ENCODE measurements around the gene CDK14. TPM values are rescaled to one million over a fixed set of nuclear protein-coding genes. Genes with fewer than 3 reads are reported as not detected.

Gene CDK14
- total and polyA plus RNA-seq, 4 donors, result 60.9 to 126 (median 82.9) TPM

- WGBS (ENCODE audit: insufficient coverage), result no CpG with 5 or more reads among the region's 2 CpGs
- H3K4me1 ChIP-seq (ENCODE audit: control insufficient read depth, insufficient read depth, low read length), result peaks cover 4% of the 10 kb centered on the region
- no peak overlapping the region for H3K27ac ChIP-seq (ENCODE audit: low read depth, low read length)
- H3K36me3 ChIP-seq (ENCODE audit: control insufficient read depth, insufficient read depth, low read length), result no peaks in the 10 kb centered on the region
- peak in 2 of 6 donors; percentile 63 to 66 for DNase-seq (ENCODE audit: low read depth in 4 of 6, low spot score in 6 of 6)
- no peaks in the 10 kb centered on the region for H3K27me3 ChIP-seq (ENCODE audit: control insufficient read depth, insufficient read depth, low read length)
- no peaks in the 10 kb centered on the region for H3K9me3 ChIP-seq (ENCODE audit: control insufficient read depth, insufficient read depth, low read length)
- H3K4me3 ChIP-seq (ENCODE audit: low read depth, low read length), result no peak overlapping the region
These were observed 632.9 kb downstream of the CDK14 start for GRCh38 chr7:91228927-91229558.

- Histone ChIP-seq H3K27ac (ENCODE audit: low read depth, low read length) (no peak overlapping the region), H3K36me3 (ENCODE audit: control insufficient read depth, insufficient read depth, low read length) (no peaks in the 10 kb centered on the region), H3K27me3 (ENCODE audit: control insufficient read depth, insufficient read depth, low read length) (no peaks in the 10 kb centered on the region), H3K9me3 (ENCODE audit: control insufficient read depth, insufficient read depth, low read length) (no peaks in the 10 kb centered on the region), H3K4me3 (ENCODE audit: low read depth, low read length) (no peak overlapping the region), H3K4me1 (ENCODE audit: control insufficient read depth, insufficient read depth, low read length) (peaks cover 4% of the 10 kb centered on the region)
- no peak for DNase-seq (ENCODE audit: low read depth in 4 of 6, low spot score in 6 of 6)
- no CpG with 5 or more reads among the region's 2 CpGs for WGBS (ENCODE audit: insufficient coverage)
These were observed 634.0 kb downstream of the CDK14 start for GRCh38 chr7:91230100-91230499.

- 94% methylated on average over 2 of the region's 3 CpGs for WGBS (ENCODE audit: insufficient coverage)
- peak in 1 of 6 donors; percentile 10 for DNase-seq (ENCODE audit: low read depth in 4 of 6, low spot score in 6 of 6)
- H3K4me3 ChIP-seq (ENCODE audit: low read depth, low read length), result no peak overlapping the region
These were observed 634.4 kb downstream of the CDK14 start for GRCh38 chr7:91230503-91230902.

GRCh38 chr7:91233212-91233611 is 637.1 kb downstream of the CDK14 start:
- peak in 3 of 6 donors; percentile 33 to 85 (median 84) for DNase-seq (ENCODE audit: low read depth in 4 of 6, low spot score in 6 of 6)
- H3K27ac ChIP-seq (ENCODE audit: low read depth, low read length), result no peak overlapping the region
- 23% methylated on average over 5 of the region's 8 CpGs for WGBS (ENCODE audit: insufficient coverage)

More at GRCh38 chr7:91230503-91230902, 634.4 kb downstream of the CDK14 start:
- Histone ChIP-seq H3K36me3 (ENCODE audit: control insufficient read depth, insufficient read depth, low read length) (no peaks in the 10 kb centered on the region), H3K27me3 (ENCODE audit: control insufficient read depth, insufficient read depth, low read length) (no peaks in the 10 kb centered on the region), H3K4me1 (ENCODE audit: control insufficient read depth, insufficient read depth, low read length) (peaks cover 4% of the 10 kb centered on the region), H3K9me3 (ENCODE audit: control insufficient read depth, insufficient read depth, low read length) (no peaks in the 10 kb centered on the region), H3K27ac (ENCODE audit: low read depth, low read length) (no peak overlapping the region)

GRCh38 chr7:91235211-91235832 is 639.2 kb downstream of the CDK14 start:
- Histone ChIP-seq H3K27me3 (ENCODE audit: control insufficient read depth, insufficient read depth, low read length) (no peaks in the 10 kb centered on the region), H3K36me3 (ENCODE audit: control insufficient read depth, insufficient read depth, low read length) (no peaks in the 10 kb centered on the region), H3K4me3 (ENCODE audit: low read depth, low read length) (no peak overlapping the region), H3K4me1 (ENCODE audit: control insufficient read depth, insufficient read depth, low read length) (peaks cover 4% of the 10 kb centered on the region), H3K27ac (ENCODE audit: low read depth, low read length) (no peak overlapping the region), H3K9me3 (ENCODE audit: control insufficient read depth, insufficient read depth, low read length) (no peaks in the 10 kb centered on the region)
- no peak for DNase-seq (ENCODE audit: low read depth in 4 of 6, low spot score in 6 of 6)
- no CpG with 5 or more reads among the region's 6 CpGs for WGBS (ENCODE audit: insufficient coverage)

More at GRCh38 chr7:91233212-91233611, 637.1 kb downstream of the CDK14 start:
- no peaks in the 10 kb centered on the region for H3K9me3 ChIP-seq (ENCODE audit: control insufficient read depth, insufficient read depth, low read length)
- no peaks in the 10 kb centered on the region for H3K36me3 ChIP-seq (ENCODE audit: control insufficient read depth, insufficient read depth, low read length)
- H3K4me3 ChIP-seq (ENCODE audit: low read depth, low read length), result no peak overlapping the region
- peaks cover 4% of the 10 kb centered on the region for H3K4me1 ChIP-seq (ENCODE audit: control insufficient read depth, insufficient read depth, low read length)
- H3K27me3 ChIP-seq (ENCODE audit: control insufficient read depth, insufficient read depth, low read length), result no peaks in the 10 kb centered on the region

GRCh38 chr7:91239171-91239604 is 643.1 kb downstream of the CDK14 start:
- Histone ChIP-seq H3K4me3 (ENCODE audit: low read depth, low read length) (no peak overlapping the region), H3K9me3 (ENCODE audit: control insufficient read depth, insufficient read depth, low read length) (no peaks in the 10 kb centered on the region), H3K36me3 (ENCODE audit: control insufficient read depth, insufficient read depth, low read length) (no peaks in the 10 kb centered on the region), H3K27me3 (ENCODE audit: control insufficient read depth, insufficient read depth, low read length) (no peaks in the 10 kb centered on the region), H3K27ac (ENCODE audit: low read depth, low read length) (no peak overlapping the region), H3K4me1 (ENCODE audit: control insufficient read depth, insufficient read depth, low read length) (no peaks in the 10 kb centered on the region)
- no CpG with 5 or more reads among the region's 2 CpGs for WGBS (ENCODE audit: insufficient coverage)
- no peak for DNase-seq (ENCODE audit: low read depth in 4 of 6, low spot score in 6 of 6)

GRCh38 chr7:91239772-91240171 is 643.7 kb downstream of the CDK14 start:
- no peak for DNase-seq (ENCODE audit: low read depth in 4 of 6, low spot score in 6 of 6)
- no peaks in the 10 kb centered on the region for H3K4me1 ChIP-seq (ENCODE audit: control insufficient read depth, insufficient read depth, low read length)
- no peaks in the 10 kb centered on the region for H3K36me3 ChIP-seq (ENCODE audit: control insufficient read depth, insufficient read depth, low read length)
- no peaks in the 10 kb centered on the region for H3K9me3 ChIP-seq (ENCODE audit: control insufficient read depth, insufficient read depth, low read length)
- H3K27ac ChIP-seq (ENCODE audit: low read depth, low read length), result no peak overlapping the region
- H3K27me3 ChIP-seq (ENCODE audit: control insufficient read depth, insufficient read depth, low read length), result no peaks in the 10 kb centered on the region
- no peak overlapping the region for H3K4me3 ChIP-seq (ENCODE audit: low read depth, low read length)
- no CpG with 5 or more reads among the region's 1 CpG for WGBS (ENCODE audit: insufficient coverage)

GRCh38 chr7:91240376-91240941 is 644.3 kb downstream of the CDK14 start:
- WGBS (ENCODE audit: insufficient coverage), result no CpG with 5 or more reads among the region's 2 CpGs
- no peak for DNase-seq (ENCODE audit: low read depth in 4 of 6, low spot score in 6 of 6)
- Histone ChIP-seq H3K27me3 (ENCODE audit: control insufficient read depth, insufficient read depth, low read length) (no peaks in the 10 kb centered on the region), H3K36me3 (ENCODE audit: control insufficient read depth, insufficient read depth, low read length) (no peaks in the 10 kb centered on the region), H3K4me3 (ENCODE audit: low read depth, low read length) (no peak overlapping the region), H3K27ac (ENCODE audit: low read depth, low read length) (no peak overlapping the region), H3K9me3 (ENCODE audit: control insufficient read depth, insufficient read depth, low read length) (no peaks in the 10 kb centered on the region), H3K4me1 (ENCODE audit: control insufficient read depth, insufficient read depth, low read length) (no peaks in the 10 kb centered on the region)

GRCh38 chr7:91242097-91242844 is 646.1 kb downstream of the CDK14 start:
- H3K4me3 ChIP-seq (ENCODE audit: low read depth, low read length), result no peak overlapping the region
- no peaks in the 10 kb centered on the region for H3K4me1 ChIP-seq (ENCODE audit: control insufficient read depth, insufficient read depth, low read length)
- H3K9me3 ChIP-seq (ENCODE audit: control insufficient read depth, insufficient read depth, low read length), result no peaks in the 10 kb centered on the region
- no peak overlapping the region for H3K27ac ChIP-seq (ENCODE audit: low read depth, low read length)
- WGBS (ENCODE audit: insufficient coverage), result 63% methylated on average over 6 of the region's 8 CpGs
- no peaks in the 10 kb centered on the region for H3K36me3 ChIP-seq (ENCODE audit: control insufficient read depth, insufficient read depth, low read length)
- DNase-seq (ENCODE audit: low read depth in 4 of 6, low spot score in 6 of 6), result peak in 1 of 6 donors; percentile 54
- no peaks in the 10 kb centered on the region for H3K27me3 ChIP-seq (ENCODE audit: control insufficient read depth, insufficient read depth, low read length)
